Mesodermal cell (in vitro differentiated cells): ENCODE results near the gene SHANK1.

Experiments used
- H3K27ac ChIP-seq: 2 replicates; pipeline ENCODE4 v1.7.0; 2013; ENCODE audit warnings: mild to moderate bottlenecking, low read depth, low read length, moderate library complexity; ENCODE audit not compliant: severe bottlenecking
- H3K36me3 ChIP-seq: 2 replicates; pipeline ENCODE4 v1.7.1; 2013; ENCODE audit warnings: mild to moderate bottlenecking, low read length, moderate library complexity; ENCODE audit not compliant: control insufficient read depth, insufficient read depth
- H3K4me1 ChIP-seq: one replicate; pipeline ENCODE4 v1.7.1; 2013; ENCODE audit warnings: mild to moderate bottlenecking, low read length; ENCODE audit not compliant: insufficient read depth, control insufficient read depth, poor library complexity, severe bottlenecking
- H3K4me3 ChIP-seq: 2 replicates; pipeline ENCODE4 v1.7.0; 2013; ENCODE audit warnings: low read length, control low read depth, mild to moderate bottlenecking; ENCODE audit not compliant: insufficient read depth, poor library complexity, severe bottlenecking; ENCODE audit errors: extremely low read depth
- H3K9me3 ChIP-seq: 2 replicates; pipeline ENCODE4 v1.7.1; 2013; ENCODE audit warnings: mild to moderate bottlenecking, low read length, moderate library complexity; ENCODE audit not compliant: control insufficient read depth
- WGBS, 2 experiments: methylation state at CpG; one replicate each; pipeline ENCODE4 v1.1.5; 2013; ENCODE audit warnings: missing lambda C conversion rate in 2 of 2; ENCODE audit not compliant: insufficient coverage in 2 of 2; 5-methylcytosine and 5-hydroxymethylcytosine counted together

The SHANK1 gene

DNA sequence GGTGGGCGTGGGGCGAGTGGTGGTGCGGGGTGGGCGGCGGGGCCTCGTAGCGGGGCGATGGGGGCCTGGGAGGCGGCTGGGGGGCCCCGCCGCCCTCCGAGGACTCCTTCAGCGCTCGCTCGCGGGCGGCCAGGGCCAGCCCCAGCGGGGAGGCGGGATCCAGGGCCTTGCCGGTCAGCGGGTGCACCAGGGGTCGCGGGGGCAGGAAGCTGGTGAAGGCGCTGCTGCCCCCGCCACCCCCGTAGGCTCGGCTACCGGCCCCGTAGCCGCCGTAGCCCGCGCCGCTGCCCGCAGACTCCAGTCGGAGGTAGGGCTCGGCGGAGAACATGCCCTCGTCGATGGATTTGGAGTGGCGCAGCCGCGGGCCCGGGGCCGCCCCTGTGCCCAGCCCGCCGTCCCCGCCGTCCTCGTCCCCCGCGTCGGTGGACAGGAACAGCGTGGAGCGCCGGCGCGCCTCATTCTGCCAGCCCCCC lies 51.8 kb downstream of the SHANK1 start:
- no peak overlapping the region for H3K4me3 ChIP-seq
- no peaks in the 10 kb centered on the region for H3K36me3 ChIP-seq
- H3K4me1 ChIP-seq, result no peaks in the 10 kb centered on the region
- peaks cover 6% of the 10 kb centered on the region for H3K9me3 ChIP-seq
- WGBS, 2 experiments, result 43 to 55% methylated on average over 51 of the region's 58 CpGs
- no peak overlapping the region for H3K27ac ChIP-seq

DNA sequence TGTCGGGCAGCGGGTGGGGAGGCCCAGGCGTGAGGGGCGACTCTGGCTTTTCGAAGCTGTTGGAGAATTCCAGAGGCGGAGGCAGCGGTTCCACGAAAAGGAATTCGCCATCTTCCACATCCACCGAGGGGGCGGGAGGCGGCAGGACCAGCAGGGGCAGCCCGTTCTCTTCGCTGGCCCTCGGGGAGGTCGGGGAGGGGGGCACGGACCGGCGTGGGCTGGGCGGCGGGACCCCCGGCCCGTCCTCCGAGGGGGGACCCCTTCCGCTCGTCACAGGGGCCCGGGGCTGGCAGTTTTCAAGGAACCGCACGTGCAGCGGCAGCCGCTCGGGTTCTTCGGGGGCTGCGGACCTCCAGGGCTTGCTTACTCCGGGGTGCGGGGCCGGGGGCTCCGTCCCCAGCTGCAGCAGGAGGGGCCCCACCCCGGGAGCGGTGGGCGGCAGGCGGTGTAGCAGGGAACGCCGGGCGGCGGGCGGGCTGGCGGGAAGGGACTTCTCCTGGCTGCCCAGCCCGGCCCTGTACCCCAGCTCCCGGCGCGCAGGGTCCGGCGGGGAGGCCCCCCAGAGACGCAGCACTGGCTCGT lies 52.3 kb downstream of the SHANK1 start:
- WGBS, 2 experiments, result 79 to 80% methylated on average over 33 to 37 of the region's 56 CpGs
- no peaks in the 10 kb centered on the region for H3K4me1 ChIP-seq
- H3K27ac ChIP-seq, result no peak overlapping the region
- no peaks in the 10 kb centered on the region for H3K36me3 ChIP-seq
- no peak overlapping the region for H3K4me3 ChIP-seq
- peaks cover 6% of the 10 kb centered on the region for H3K9me3 ChIP-seq

DNA sequence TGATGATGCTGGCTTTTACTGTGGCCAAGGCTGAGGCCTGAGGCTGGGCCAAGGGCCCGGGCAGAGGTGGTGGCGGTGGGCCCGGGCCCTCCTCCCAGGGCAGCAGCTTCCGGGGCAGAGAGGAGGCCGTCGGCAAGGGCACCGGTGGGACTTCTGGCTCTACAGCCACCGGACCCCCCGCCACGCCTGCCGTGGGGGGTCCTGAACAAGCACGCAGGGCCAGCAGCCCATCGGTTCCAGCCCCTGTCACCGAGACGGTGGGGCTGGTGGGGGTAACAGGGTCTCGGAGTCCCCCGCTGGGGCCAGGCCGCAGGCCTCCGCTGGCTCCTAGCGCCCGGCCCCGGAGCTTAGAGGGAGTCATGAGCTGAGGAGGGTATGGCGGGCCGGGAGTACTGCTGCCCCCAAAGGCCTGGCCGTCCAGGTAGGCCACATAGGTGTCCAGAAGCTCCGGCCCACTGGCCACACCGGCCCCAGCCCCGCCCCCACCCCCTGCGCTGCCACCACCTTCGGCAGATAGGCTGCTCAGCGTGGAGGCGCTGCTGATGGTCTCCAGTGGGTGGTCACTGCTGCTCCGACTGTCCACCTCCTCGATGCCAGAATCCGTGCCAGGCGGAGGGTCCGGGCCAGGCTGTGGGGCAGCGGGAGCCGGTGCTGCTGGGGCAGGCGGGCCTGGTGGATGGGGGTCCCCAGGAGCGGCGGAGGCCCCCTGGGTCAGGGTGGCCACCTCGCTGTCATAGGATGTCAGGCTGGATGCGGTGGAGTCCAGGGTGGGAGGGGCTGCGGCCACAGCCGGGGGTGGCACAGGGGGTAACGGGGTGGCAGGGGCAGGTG lies 53.0 kb downstream of the SHANK1 start:
- Histone ChIP-seq H3K36me3 (no peaks in the 10 kb centered on the region), H3K9me3 (peaks cover 9% of the 10 kb centered on the region), H3K4me1 (no peaks in the 10 kb centered on the region), H3K27ac (no peak overlapping the region), H3K4me3 (no peak overlapping the region)
- 84% methylated on average over 29 to 44 of the region's 47 CpGs for WGBS, 2 experiments

DNA sequence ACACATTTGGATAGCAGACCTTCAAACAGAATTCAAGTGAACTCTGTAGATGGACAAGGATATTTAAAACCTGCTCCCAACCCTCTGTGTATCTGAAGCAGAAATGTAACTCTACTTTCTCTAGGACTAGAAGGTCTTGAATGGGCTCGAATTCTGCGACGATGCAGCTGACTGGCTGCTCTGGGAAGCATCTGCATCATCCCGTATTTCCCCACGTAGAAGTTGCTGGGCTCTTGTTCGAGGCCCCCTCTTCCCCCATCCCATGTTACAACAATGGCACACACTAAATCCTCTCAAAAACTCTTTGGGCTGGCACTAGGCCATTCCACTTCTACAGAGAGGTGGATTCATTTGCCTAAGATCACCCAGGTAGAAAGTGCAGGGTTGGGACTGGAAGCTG lies 55.4 kb downstream of the SHANK1 start:
- no peaks in the 10 kb centered on the region for H3K36me3 ChIP-seq
- H3K4me1 ChIP-seq, result no peaks in the 10 kb centered on the region
- H3K9me3 ChIP-seq, result peaks cover 9% of the 10 kb centered on the region
- H3K27ac ChIP-seq, result no peak overlapping the region
- 75 to 83% methylated on average over 5 to 6 of the region's 6 CpGs for WGBS, 2 experiments
- H3K4me3 ChIP-seq, result no peak overlapping the region

DNA sequence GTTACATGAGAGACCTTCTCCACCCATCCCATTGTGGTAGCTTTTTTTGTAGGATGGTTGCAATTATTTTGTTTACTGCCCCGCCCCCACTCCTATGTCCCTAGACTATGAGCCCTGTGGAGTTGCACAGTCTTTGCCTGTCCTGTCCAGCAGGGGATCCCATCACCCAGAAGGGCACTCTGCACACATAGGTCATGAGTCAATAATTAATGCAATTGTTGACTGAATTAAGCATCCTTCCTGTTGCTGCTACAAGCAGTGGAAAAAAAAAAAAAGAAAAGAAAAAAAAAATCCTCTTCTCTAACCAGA lies 56.2 kb downstream of the SHANK1 start:
- no peak overlapping the region for H3K4me3 ChIP-seq
- H3K27ac ChIP-seq, result no peak overlapping the region
- WGBS, 2 experiments, result no CpG with 5 or more reads among the region's 1 CpG
- H3K9me3 ChIP-seq, result peaks cover 9% of the 10 kb centered on the region
- no peaks in the 10 kb centered on the region for H3K36me3 ChIP-seq
- no peaks in the 10 kb centered on the region for H3K4me1 ChIP-seq

DNA sequence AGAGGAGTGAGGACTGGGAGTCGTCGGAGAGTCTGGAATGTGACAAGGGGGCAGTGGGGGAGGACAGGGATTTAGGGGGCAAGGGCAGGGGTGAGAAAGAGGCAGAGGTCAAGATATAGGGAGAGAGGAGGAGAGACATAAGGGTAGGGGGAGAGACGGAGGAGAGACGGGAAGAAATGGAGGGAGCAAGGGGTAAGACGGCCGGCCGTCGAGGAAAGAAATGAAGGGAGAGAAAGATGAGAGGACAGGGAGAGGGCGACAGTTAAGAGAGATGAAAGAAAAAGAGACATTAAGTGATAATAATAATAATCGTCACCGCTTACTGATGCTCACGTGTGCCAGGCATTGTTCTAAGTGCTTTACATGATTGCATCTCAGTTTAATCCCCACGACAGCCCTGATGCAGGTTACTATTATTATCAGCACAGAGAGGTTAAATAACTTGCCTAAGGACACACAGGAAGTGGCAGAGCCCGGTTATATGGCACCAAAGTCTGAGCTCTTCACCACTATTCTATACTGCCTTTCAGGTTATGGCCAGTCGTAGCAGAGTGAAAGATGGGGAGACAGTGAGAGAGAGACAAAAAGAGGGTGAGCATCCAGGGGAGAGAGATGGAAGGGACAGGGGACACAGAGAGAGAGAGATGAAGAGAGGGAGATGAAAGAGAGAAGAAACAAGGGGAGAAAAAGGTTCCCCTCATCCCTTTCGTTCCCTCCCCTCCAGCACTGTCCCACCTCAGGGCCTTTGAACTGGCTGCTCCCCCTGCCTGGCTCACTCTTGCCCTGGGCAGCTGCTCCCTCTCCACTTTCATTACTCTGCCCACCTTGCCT lies 56.7 kb downstream of the SHANK1 start:
- H3K27ac ChIP-seq, result no peak overlapping the region
- WGBS, 2 experiments, result 64 to 68% methylated on average over 14 to 15 of the region's 16 CpGs
- no peaks in the 10 kb centered on the region for H3K36me3 ChIP-seq
- peaks cover 9% of the 10 kb centered on the region for H3K9me3 ChIP-seq
- no peaks in the 10 kb centered on the region for H3K4me1 ChIP-seq
- no peak overlapping the region for H3K4me3 ChIP-seq

DNA sequence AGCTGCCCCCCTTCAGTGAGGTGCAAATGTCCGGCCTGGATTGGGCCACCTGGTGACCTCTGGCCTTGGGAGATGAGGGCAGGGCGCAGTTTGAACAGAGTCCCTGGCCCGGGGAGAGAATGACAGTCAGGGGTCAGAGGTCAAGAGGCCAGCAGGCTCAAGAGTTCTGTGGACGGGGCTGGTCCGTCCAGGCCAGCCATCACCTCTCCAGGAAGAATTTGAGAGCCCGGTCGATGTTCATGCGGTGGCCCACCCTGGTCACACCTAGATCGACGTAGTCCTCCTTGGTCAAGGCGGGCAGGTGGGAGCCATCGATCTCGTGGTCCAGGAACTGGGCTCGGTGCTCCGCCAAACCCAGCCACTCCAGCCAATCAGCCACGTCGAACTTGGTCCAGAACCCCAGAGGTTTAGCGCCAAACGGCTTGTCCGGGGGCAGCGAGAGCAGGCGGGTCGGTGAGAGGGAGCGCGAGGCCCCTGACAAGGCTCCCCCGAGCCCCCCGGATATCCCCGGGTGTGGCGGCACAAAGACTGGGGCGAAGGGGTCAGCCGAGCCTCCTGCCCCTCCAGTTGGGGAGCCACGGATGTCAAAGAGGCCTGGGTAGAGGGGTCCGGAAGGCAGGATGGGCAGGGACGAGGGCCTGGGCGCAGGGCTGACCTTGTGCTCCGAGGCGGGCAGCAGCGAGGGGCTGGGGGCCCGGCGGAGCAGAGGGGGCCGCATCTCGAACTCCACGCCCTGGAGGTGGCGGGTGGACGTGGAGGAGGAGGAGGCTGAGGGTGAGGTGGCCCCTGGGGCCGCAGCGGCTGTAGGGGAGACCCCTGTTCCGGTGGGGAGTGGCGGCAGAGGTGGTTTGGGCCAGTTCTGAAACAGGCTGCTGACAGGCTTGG lies 57.6 kb downstream of the SHANK1 start:
- no peak overlapping the region for H3K4me3 ChIP-seq
- WGBS, 2 experiments, result 89 to 90% methylated on average over 47 to 49 of the region's 49 CpGs
- no peak overlapping the region for H3K27ac ChIP-seq
- H3K9me3 ChIP-seq, result peaks cover 12% of the 10 kb centered on the region
- no peaks in the 10 kb centered on the region for H3K36me3 ChIP-seq
- H3K4me1 ChIP-seq, result no peaks in the 10 kb centered on the region

DNA sequence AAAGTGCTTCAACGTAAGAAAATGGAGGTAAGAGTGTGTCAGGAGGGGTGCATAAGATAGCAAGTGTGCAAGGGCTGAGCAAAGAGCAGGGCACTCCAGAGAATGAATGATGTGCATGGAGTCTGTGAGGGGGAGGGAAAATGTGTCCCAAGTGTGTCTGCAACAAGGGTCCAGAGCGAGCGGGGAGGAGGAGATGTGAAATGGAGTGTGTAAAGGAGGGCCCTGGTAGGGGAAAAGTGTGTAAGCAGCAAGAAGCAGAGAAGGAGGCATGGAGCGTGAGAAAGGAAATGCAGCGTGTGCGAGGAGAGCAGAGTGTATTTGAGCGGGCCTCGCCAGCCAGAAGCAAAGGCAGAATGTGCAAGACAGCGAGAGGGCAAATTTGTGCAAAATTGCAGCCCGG lies 58.6 kb downstream of the SHANK1 start:
- no peaks in the 10 kb centered on the region for H3K4me1 ChIP-seq
- H3K36me3 ChIP-seq, result no peaks in the 10 kb centered on the region
- no peak overlapping the region for H3K27ac ChIP-seq
- 87 to 88% methylated on average over 10 of the region's 10 CpGs for WGBS, 2 experiments
- H3K4me3 ChIP-seq, result no peak overlapping the region
- peaks cover 12% of the 10 kb centered on the region for H3K9me3 ChIP-seq

DNA sequence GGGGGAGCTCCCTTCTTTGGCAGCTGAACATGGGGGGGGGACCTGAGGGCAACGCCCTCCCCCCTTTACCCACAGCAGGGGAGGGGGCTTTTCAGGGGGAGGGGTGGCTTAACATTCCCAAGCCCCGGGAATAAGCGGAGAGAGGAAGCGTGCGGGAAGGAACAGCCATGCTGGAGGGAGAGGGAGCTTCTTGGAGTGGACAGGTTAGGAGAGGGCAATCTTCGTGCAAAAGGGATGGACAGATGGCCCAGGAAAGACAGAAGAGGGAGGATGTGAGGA lies 59.6 kb downstream of the SHANK1 start:
- WGBS, 2 experiments, result 55 to 60% methylated on average over 5 of the region's 6 CpGs
- Histone ChIP-seq H3K36me3 (no peaks in the 10 kb centered on the region), H3K27ac (no peak overlapping the region), H3K4me3 (peak overlapping the region; percentile 5), H3K9me3 (peaks cover 14% of the 10 kb centered on the region), H3K4me1 (no peaks in the 10 kb centered on the region)

DNA sequence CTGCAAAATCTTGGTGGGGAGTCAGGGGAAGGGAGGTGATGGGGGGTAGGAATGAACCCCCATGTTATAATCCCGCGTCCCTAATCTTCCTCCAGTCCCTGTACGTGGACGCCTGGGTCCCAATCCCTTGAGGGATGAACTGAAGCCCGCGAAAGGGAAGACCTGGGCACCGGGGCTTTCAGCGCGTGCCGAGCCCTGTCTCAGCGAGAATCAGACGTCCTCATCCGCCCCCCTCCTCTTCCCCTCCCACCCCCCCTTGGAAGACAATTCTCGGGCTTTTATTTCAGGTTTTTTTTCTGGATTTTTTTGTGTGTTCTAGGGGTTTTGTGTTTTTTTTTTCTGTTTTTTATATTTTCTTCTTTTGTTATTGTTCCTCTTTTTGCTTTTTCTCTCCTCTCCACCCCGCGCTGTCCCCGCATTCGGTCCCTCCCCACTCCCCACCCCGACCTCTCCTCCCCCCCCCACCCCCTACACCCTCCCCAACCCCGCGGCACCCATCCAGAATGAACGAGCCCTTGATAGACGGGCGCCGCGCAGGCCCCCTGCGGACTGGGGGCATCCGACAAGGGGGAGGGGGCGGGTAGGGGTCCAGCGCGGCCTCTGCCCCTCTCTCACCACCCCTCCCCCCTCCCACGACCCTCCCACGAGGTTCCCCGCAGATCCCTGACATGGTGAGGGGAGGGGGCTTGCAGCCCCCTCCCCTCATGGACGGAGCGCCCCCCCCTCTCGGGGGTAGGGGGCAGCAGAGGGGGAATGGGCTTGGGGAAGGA lies 60.1 kb downstream of the SHANK1 start:
- Histone ChIP-seq H3K4me1 (no peaks in the 10 kb centered on the region), H3K9me3 (peaks cover 19% of the 10 kb centered on the region), H3K36me3 (no peaks in the 10 kb centered on the region), H3K4me3 (peak overlapping the region; percentile 41), H3K27ac (no peak overlapping the region)
- WGBS, 2 experiments, result 60 to 64% methylated on average over 2 to 6 of the region's 37 CpGs
